Right lobe of liver (tissue), 4 donors: Measurements from ENCODE around the gene ZFR2.
"Not testable (repeated sequence)": the region's sequence is repeated elsewhere in the genome, so short reads cannot be mapped to it uniquely, and the experiment has no call there.

Source experiments
- POLR2A ChIP-seq: fragments of 450-650 bp; IDR thresholded peaks from one replicate; pipeline ENCODE4 v1.6.1; 2017; ENCODE audit warnings: antibody characterized with exemption, mild to moderate bottlenecking
- TF ChIP-seq, protein P1 (sequence below), 4 donors: fragments of 200-600 bp in 3 of 4; fragments of 450-650 bp in 1 of 4; IDR thresholded peaks; one replicate each; pipeline versions ENCODE4 v1.5.1 to v1.8.0; 2016 to 2022; ENCODE audit warnings: antibody characterized with exemption in 4 of 4, mild to moderate bottlenecking in 2 of 4
- donor health status: DM: no; HTN: no; CAD: no.
- donor health status: DM: no; HTN: no; CAD: no.
- donor health status: DM: no; HTN: yes; CAD: no.

DNA sequence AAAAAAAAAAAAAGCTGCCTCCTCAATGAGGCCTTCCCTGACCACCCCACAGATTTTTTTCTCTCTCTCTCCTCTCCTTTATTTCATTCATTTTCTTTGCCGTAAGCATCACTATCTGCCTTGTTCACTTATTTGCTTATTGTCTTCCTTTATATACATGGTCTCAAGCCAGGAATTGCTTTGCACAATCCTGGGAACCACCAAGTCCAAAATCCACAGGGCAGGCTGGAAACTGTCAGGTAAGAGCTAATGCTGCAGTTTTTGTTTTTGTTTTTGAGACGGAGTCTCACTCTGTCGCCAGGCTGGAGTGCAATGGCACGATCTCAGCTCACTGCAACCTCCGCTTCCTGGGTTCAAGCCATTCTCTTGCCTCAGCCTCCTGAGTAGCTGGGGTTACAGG lies 26.1 kb upstream of the ZFR2 start:
- TF ChIP-seq POLR2A, result not testable (repeated sequence)
- TF ChIP-seq, protein P1, sequence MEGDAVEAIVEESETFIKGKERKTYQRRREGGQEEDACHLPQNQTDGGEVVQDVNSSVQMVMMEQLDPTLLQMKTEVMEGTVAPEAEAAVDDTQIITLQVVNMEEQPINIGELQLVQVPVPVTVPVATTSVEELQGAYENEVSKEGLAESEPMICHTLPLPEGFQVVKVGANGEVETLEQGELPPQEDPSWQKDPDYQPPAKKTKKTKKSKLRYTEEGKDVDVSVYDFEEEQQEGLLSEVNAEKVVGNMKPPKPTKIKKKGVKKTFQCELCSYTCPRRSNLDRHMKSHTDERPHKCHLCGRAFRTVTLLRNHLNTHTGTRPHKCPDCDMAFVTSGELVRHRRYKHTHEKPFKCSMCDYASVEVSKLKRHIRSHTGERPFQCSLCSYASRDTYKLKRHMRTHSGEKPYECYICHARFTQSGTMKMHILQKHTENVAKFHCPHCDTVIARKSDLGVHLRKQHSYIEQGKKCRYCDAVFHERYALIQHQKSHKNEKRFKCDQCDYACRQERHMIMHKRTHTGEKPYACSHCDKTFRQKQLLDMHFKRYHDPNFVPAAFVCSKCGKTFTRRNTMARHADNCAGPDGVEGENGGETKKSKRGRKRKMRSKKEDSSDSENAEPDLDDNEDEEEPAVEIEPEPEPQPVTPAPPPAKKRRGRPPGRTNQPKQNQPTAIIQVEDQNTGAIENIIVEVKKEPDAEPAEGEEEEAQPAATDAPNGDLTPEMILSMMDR (IDR thresholded peaks at IDR 0.05), result not testable (repeated sequence)
